ENCODE data around the gene PCK1. TPM values are rescaled to one million over a fixed set of nuclear protein-coding genes. Genes with fewer than 3 reads are reported as not detected.

The PCK1 gene
- total RNA-seq, 6 donors from 2014 or later, result 0.23 to 1.3 (median 0.51) TPM; not detected in 3

GRCh38 chr20:57613481-57613921 lies 52.6 kb downstream of the PCK1 start:
- WGBS, 2 donors, result 81 to 91% methylated on average over 10 to 12 of the region's 12 CpGs
- Histone ChIP-seq H3K36me3 (no peaks in the 10 kb centered on the region), H3K4me1 (peaks cover 0 to 8% (median 0%) of the 10 kb centered on the region in 4 donors), H3K27me3 (no peaks in the 10 kb centered on the region), H3K27ac (no peak overlapping the region), H3K9me3 (no peaks in the 10 kb centered on the region), H3K4me3 (no peak overlapping the region)
- ATAC-seq (ENCODE audit: low FRiP score in 2 of 2) (no peak), DNase-seq (no peak)
- TF ChIP-seq POLR2A (IDR thresholded peaks at IDR 0.05), result no peak
- no peak for TF ChIP-seq EP300 (IDR thresholded peaks at IDR 0.05)
- no peak for TF ChIP-seq POLR2AphosphoS5 (IDR thresholded peaks at IDR 0.05)
- no peak for TF ChIP-seq CTCF (IDR thresholded peaks at IDR 0.05)

GRCh38 chr20:57614490-57615444 lies 53.9 kb downstream of the PCK1 start:
- H3K4me3 ChIP-seq, result no peak overlapping the region
- H3K4me1 ChIP-seq, result peaks cover 0 to 11% (median 0%) of the 10 kb centered on the region in 4 donors
- no peak overlapping the region for H3K27ac ChIP-seq
- no peaks in the 10 kb centered on the region for H3K27me3 ChIP-seq
- WGBS, 2 donors, result 84 to 91% methylated on average over 5 to 16 of the region's 16 CpGs
- ATAC-seq (ENCODE audit: low FRiP score in 2 of 2) (no peak), DNase-seq (no peak)
- no peaks in the 10 kb centered on the region for H3K36me3 ChIP-seq
- TF ChIP-seq POLR2AphosphoS5 (IDR thresholded peaks at IDR 0.05) (no peak), CTCF (IDR thresholded peaks at IDR 0.05) (no peak), EP300 (IDR thresholded peaks at IDR 0.05) (no peak), POLR2A (IDR thresholded peaks at IDR 0.05) (no peak)
- no peaks in the 10 kb centered on the region for H3K9me3 ChIP-seq

- H3K4me1 ChIP-seq, result peaks cover 0 to 11% (median 0%) of the 10 kb centered on the region in 4 donors
- WGBS, 2 donors, result 71 to 86% methylated on average over 5 to 8 of the region's 8 CpGs
- DNase-seq, result no peak
These were observed 54.5 kb downstream of the PCK1 start for GRCh38 chr20:57615445-57615811.

GRCh38 chr20:57616143-57616951 lies 55.4 kb downstream of the PCK1 start:
- Histone ChIP-seq H3K4me3 (no peak overlapping the region), H3K27ac (no peak overlapping the region), H3K4me1 (peaks cover 0 to 11% (median 0%) of the 10 kb centered on the region in 4 donors), H3K9me3 (no peaks in the 10 kb centered on the region), H3K36me3 (no peaks in the 10 kb centered on the region), H3K27me3 (no peaks in the 10 kb centered on the region)
- TF ChIP-seq EP300 (IDR thresholded peaks at IDR 0.05), result no peak
- TF ChIP-seq POLR2AphosphoS5 (IDR thresholded peaks at IDR 0.05), result no peak
- no peak for TF ChIP-seq CTCF (IDR thresholded peaks at IDR 0.05)
- no peak for TF ChIP-seq POLR2A (IDR thresholded peaks at IDR 0.05)
- DNase-seq (peak in 1 of 2 donors; percentile 66), ATAC-seq (ENCODE audit: low FRiP score in 2 of 2) (no peak)
- 90% methylated on average over 10 to 14 of the region's 20 CpGs for WGBS, 2 donors

More at GRCh38 chr20:57615445-57615811, 54.5 kb downstream of the PCK1 start:
- H3K4me3 ChIP-seq, result no peak overlapping the region
- H3K27ac ChIP-seq, result no peak overlapping the region
- H3K9me3 ChIP-seq, result no peaks in the 10 kb centered on the region
- no peaks in the 10 kb centered on the region for H3K36me3 ChIP-seq
- no peaks in the 10 kb centered on the region for H3K27me3 ChIP-seq
- ATAC-seq (ENCODE audit: low FRiP score in 2 of 2), result no peak
- TF ChIP-seq POLR2A (IDR thresholded peaks at IDR 0.05), result no peak
- TF ChIP-seq CTCF (IDR thresholded peaks at IDR 0.05), result no peak
- no peak for TF ChIP-seq POLR2AphosphoS5 (IDR thresholded peaks at IDR 0.05)
- no peak for TF ChIP-seq EP300 (IDR thresholded peaks at IDR 0.05)
